SH-SY5Y (cell line): ENCODE data around the gene PLEKHF1.

Source experiments
- GATA2 ChIP-seq: IDR thresholded peaks from 2 replicates; pipeline ENCODE4 v1.6.1; 2011; ENCODE audit warnings: mild to moderate bottlenecking, low read depth, low read length
- GATA3 ChIP-seq: IDR thresholded peaks from 2 replicates; pipeline ENCODE4 v1.6.1; 2011; ENCODE audit warnings: low read depth, mild to moderate bottlenecking, low read length, moderate library complexity

DNA sequence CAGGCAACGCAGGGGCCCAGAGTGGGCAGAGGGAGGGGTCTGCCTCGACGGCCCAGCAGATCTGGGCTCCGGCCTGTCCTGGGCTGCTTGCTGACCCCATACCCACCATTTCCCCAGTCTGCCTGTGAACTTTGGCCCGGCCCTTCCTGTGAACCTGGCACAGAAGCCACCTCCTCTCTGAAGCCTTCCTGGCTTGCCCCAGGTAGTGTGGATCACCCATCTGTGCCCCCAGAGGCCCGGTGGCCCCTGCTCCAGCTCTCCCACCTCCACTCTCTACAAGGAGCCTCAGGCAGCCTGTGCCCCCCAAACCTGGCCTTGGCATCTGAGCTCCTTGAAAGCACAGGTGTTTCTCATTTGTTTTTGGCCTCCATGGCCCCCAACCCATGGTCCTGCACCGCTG is 15.7 kb downstream of the PLEKHF1 start:
- no peak for TF ChIP-seq GATA3
- no peak for TF ChIP-seq GATA2
